Loucy (cell line): Measurements from ENCODE around the gene MYO7B.
A peak's percentile ranks its signal among the peaks of the same experiment; 100 is the strongest.

Source experiments
- H2AFZ ChIP-seq: fragments of 200-600 bp; sonication (generic); 2 replicates; pipeline ENCODE4 v1.6.0; 2016; ENCODE audit warnings: antibody characterized with exemption, mild to moderate bottlenecking, low read length, moderate library complexity
- H3F3A ChIP-seq: fragments of 200-600 bp; 2 replicates; pipeline ENCODE4 v1.6.0; 2016; ENCODE audit warnings: antibody characterized with exemption, low read depth, mild to moderate bottlenecking
- H3K27me3 ChIP-seq: fragments of 200-600 bp; sonication (generic); 2 replicates; pipeline ENCODE4 v1.6.1; 2014; ENCODE audit warnings: low read length, mild to moderate bottlenecking; ENCODE audit not compliant: insufficient read depth, poor library complexity, severe bottlenecking
- H3K36me3 ChIP-seq: fragments of 200-600 bp; sonication (generic); 2 replicates; pipeline ENCODE4 v1.6.1; 2016; ENCODE audit warnings: low read length; ENCODE audit not compliant: insufficient read depth
- H3K4me1 ChIP-seq: fragments of 200-600 bp; sonication (generic); 2 replicates; pipeline ENCODE4 v1.5.1; 2014; ENCODE audit warnings: low read length, mild to moderate bottlenecking; ENCODE audit not compliant: insufficient read depth, poor library complexity, severe bottlenecking
- H3K4me2 ChIP-seq: fragments of 200-600 bp; sonication (generic); 2 replicates; pipeline ENCODE4 v1.6.0; 2014; ENCODE audit warnings: antibody characterized with exemption, low read length, low read depth, mild to moderate bottlenecking; ENCODE audit not compliant: poor library complexity, severe bottlenecking
- H3K4me3 ChIP-seq: fragments of 200-600 bp; sonication (generic); 2 replicates; pipeline ENCODE4 v1.5.1; 2014; ENCODE audit warnings: low read length, mild to moderate bottlenecking, mixed read lengths; ENCODE audit not compliant: poor library complexity, severe bottlenecking
- H3K79me2 ChIP-seq: fragments of 200-600 bp; sonication (generic); 2 replicates; pipeline ENCODE4 v1.6.1; 2014; ENCODE audit warnings: low read length; ENCODE audit not compliant: insufficient read depth
- H3K9ac ChIP-seq: fragments of 200-600 bp; sonication (generic); 2 replicates; pipeline ENCODE4 v1.6.0; 2014; ENCODE audit warnings: mild to moderate bottlenecking, low read depth, low read length, moderate library complexity; ENCODE audit not compliant: poor library complexity, severe bottlenecking
- H3K9me2 ChIP-seq: fragments of 200-600 bp; sonication (generic); replicated peaks from 2 replicates; pipeline ENCODE4 v1.6.1; 2016; ENCODE audit warnings: low read depth, low read length, mixed read lengths
- H3K9me3 ChIP-seq: fragments of 200-600 bp; sonication (generic); 2 replicates; pipeline ENCODE4 v1.6.1; 2014; ENCODE audit warnings: mild to moderate bottlenecking, antibody characterized with exemption, low read length, low read depth; ENCODE audit not compliant: insufficient read depth
- H4K20me1 ChIP-seq: fragments of 200-600 bp; sonication (generic); 2 replicates; pipeline ENCODE4 v1.6.0; 2014; ENCODE audit warnings: antibody characterized with exemption, low read length, mild to moderate bottlenecking; ENCODE audit not compliant: insufficient read depth, poor library complexity, severe bottlenecking
- EZH2phosphoT487 ChIP-seq: fragments of 200-600 bp; IDR thresholded peaks from 2 replicates; pipeline ENCODE4 v1.6.1; 2018; ENCODE audit warnings: antibody characterized with exemption, mild to moderate bottlenecking, moderate library complexity, borderline replicate concordance
- TF ChIP-seq, protein P1 (sequence below): fragments of 200-600 bp; sonication (generic); conservative IDR thresholded peaks from 2 replicates; pipeline ENCODE4 v1.5.1; 2014; ENCODE audit warnings: mild to moderate bottlenecking, antibody characterized with exemption, low read length

Gene MYO7B

DNA sequence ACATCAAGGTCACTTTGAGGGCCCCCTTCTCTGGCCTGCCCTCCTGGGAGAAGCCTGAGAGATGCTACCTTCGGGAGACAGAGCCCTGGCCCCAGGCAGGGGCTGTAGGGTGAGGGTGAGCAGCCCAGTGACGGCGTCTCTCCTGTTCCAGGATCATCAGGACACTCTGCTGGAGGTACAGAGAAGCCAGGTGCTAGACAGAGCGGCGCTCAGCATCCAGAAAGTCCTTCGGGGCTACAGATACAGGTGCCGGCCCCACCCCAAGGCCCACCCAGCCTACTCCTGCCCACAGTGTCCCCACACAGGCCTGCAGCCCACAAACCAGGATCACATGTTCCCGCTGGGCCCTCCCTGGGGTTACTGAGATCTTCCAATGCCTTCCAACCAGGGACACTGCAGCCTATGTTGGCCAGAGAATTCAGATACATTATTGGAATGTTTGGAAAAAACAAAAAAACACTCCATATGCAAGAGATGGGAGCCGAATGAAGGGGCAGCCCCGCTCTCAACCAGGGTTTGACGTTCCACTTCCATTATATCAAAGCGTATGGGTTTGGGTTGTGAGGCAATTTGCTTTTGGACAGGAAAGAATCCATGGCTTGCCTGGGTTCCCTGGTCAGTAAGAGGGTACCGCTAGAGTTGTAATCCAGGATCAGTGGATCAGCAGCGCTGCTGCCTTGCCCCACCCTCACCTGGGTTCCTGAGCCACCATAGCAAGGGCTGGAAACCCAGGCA, 61.0 kb downstream of the MYO7B start:
- no peak overlapping the region for H3K9ac ChIP-seq
- H3K4me1 ChIP-seq, result peaks cover 24% of the 10 kb centered on the region
- no peaks in the 10 kb centered on the region for H3F3A ChIP-seq
- no peaks in the 10 kb centered on the region for H3K79me2 ChIP-seq
- H3K4me3 ChIP-seq, result no peak overlapping the region
- H4K20me1 ChIP-seq, result no peaks in the 10 kb centered on the region
- TF ChIP-seq EZH2phosphoT487, result no peak
- TF ChIP-seq, protein P1, sequence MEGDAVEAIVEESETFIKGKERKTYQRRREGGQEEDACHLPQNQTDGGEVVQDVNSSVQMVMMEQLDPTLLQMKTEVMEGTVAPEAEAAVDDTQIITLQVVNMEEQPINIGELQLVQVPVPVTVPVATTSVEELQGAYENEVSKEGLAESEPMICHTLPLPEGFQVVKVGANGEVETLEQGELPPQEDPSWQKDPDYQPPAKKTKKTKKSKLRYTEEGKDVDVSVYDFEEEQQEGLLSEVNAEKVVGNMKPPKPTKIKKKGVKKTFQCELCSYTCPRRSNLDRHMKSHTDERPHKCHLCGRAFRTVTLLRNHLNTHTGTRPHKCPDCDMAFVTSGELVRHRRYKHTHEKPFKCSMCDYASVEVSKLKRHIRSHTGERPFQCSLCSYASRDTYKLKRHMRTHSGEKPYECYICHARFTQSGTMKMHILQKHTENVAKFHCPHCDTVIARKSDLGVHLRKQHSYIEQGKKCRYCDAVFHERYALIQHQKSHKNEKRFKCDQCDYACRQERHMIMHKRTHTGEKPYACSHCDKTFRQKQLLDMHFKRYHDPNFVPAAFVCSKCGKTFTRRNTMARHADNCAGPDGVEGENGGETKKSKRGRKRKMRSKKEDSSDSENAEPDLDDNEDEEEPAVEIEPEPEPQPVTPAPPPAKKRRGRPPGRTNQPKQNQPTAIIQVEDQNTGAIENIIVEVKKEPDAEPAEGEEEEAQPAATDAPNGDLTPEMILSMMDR, result no peak
- peaks cover 8% of the 10 kb centered on the region; the same call in 1 of the 2 replicates for H3K9me3 ChIP-seq
- H3K36me3 ChIP-seq, result no peaks in the 10 kb centered on the region
- H3K4me2 ChIP-seq, result no peak overlapping the region
- H2AFZ ChIP-seq, result no peak overlapping the region
- no peaks in the 10 kb centered on the region for H3K9me2 ChIP-seq
- H3K27me3 ChIP-seq, result no peaks in the 10 kb centered on the region

DNA sequence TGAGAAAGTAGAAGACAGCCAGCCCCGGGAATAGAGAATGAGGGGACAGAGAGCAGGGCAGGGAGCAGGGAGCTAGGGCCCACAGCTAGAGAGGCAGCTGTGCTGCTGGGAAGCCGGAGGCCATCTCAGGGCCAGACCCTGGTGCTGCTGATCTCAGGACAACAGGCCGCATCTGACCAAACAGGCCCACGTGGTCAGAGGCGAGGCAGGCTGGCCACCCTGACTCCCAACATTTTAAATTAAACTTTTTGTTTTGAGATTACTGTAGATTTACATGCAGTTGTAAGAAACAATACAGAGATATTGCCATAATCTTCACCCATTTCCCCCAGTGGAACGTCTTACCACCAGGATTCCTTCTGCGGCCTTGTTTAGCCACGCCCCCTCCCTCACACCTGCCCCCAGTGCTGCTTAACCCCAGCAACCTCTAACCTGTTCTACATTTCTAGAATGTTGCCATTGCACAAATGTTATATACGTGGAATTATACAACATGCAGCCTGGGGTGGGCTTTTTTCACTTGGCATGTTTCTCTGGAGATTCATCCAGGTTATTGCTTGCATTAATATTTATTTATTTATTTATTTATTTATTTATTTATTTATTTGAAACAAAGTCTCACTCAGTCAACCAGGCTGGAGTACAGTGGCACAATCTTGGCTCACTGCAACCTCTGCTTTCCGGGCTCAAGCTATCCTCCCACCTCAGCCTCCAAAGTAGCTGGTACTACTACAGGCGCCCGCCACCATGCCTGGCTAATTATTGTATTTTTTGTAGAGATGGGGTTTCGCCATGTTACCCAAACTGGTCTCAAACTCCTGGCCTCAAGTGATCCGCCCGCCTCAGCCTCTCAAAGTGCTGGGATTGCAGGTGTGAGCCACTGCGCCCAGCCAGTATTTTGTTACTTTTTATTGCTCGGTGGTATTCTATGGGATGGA, 61.8 kb downstream of the MYO7B start:
- H3K4me2 ChIP-seq, result peak overlapping the region; percentile 8
- H3F3A ChIP-seq, result no peaks in the 10 kb centered on the region

DNA sequence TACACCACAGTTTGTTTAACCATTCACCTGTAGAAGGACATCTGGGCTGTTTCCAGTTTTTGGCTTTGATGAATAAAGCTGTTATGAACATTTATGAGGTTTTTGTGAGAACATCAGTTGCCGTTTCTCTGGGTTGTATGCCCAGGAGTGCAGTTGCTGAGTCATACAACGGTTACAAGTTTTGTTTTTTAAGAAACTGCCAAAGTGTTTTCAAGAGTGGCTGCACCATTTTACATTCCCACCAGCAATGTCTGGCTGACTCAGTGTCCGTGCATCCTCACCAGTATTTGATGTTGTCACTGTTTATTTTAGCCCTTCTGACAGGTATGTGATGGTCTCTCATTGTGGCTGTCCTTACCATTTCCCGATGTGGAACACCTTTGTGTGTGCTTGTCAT, 62.5 kb downstream of the MYO7B start:
- Histone ChIP-seq H3K4me1 (peaks cover 21% of the 10 kb centered on the region), H3K9me3 (peaks cover 10% of the 10 kb centered on the region; the same call in 1 of the 2 replicates)

More for the DNA sequence above, 61.8 kb downstream of the MYO7B start:
- Histone ChIP-seq H2AFZ (no peak overlapping the region), H3K79me2 (no peaks in the 10 kb centered on the region), H3K4me1 (peaks cover 21% of the 10 kb centered on the region), H3K27me3 (no peaks in the 10 kb centered on the region), H3K9me3 (peaks cover 8% of the 10 kb centered on the region; the same call in 1 of the 2 replicates), H4K20me1 (no peaks in the 10 kb centered on the region), H3K9ac (no peak overlapping the region), H3K4me3 (no peak overlapping the region), H3K36me3 (no peaks in the 10 kb centered on the region), H3K9me2 (no peaks in the 10 kb centered on the region)
- no peak for TF ChIP-seq EZH2phosphoT487
- TF ChIP-seq, protein P1, result no peak

More for the DNA sequence above, 62.5 kb downstream of the MYO7B start:
- Histone ChIP-seq H3K36me3 (no peaks in the 10 kb centered on the region), H3K9me2 (no peaks in the 10 kb centered on the region), H3K27me3 (no peaks in the 10 kb centered on the region), H3F3A (no peaks in the 10 kb centered on the region), H4K20me1 (no peaks in the 10 kb centered on the region), H3K9ac (no peak overlapping the region), H3K4me2 (peak overlapping the region; percentile 8), H3K4me3 (no peak overlapping the region), H2AFZ (0 out of 2 replicates have a peak overlapping the region, but pooled peaks have one; percentile 15), H3K79me2 (no peaks in the 10 kb centered on the region)
- TF ChIP-seq, protein P1, result no peak
- TF ChIP-seq EZH2phosphoT487, result no peak
